ENCODE measurements around the gene LRRC25. TPM values are rescaled to one million over a fixed set of nuclear protein-coding genes. Genes with fewer than 3 reads are reported as not detected.

LRRC25 gene
- total RNA-seq, 1 experiment from 2014 or later, result 0.12 TPM

GRCh38 chr19:18418483-18419194 lies 21.2 kb upstream of the LRRC25 start:
- Histone ChIP-seq H3K27ac (ENCODE audit: low read depth, low read length) (peak overlapping the region; percentile 98), H3K79me2 (ENCODE audit: insufficient read depth, low read length) (peaks cover 43% of the 10 kb centered on the region), H3K4me2 (ENCODE audit: low read length) (peak overlapping the region; percentile 100), H3K9me3 (ENCODE audit: control insufficient read depth in 1 of 2, insufficient read depth in 1 of 2, low read depth in 1 of 2, low read length in 2 of 2) (no peaks in the 10 kb centered on the region), H4K20me1 (ENCODE audit: insufficient read depth) (no peaks in the 10 kb centered on the region), H3K4me3 (replicated peaks in 1 of 2; ENCODE audit: low read depth in 1 of 2, low read length in 2 of 2) (peak overlapping the region; percentile 53 to 92), H3K36me3 (ENCODE audit: control insufficient read depth in 1 of 2, insufficient read depth in 2 of 2, low read length in 2 of 2) (no peaks in the 10 kb centered on the region; a peak in 1 of 4 replicates), H2AFZ (ENCODE audit: low read depth, low read length, poor library complexity, severe bottlenecking) (no peak overlapping the region), H3K9ac (ENCODE audit: low read length) (peak overlapping the region; percentile 96), H3K9me2 (ENCODE audit: insufficient read depth) (no peaks in the 10 kb centered on the region), H3K4me1 (ENCODE audit: control insufficient read depth in 1 of 2, insufficient read depth in 2 of 2, low read length in 2 of 2) (peaks cover 51 to 79% of the 10 kb centered on the region in 2 experiments), H3K27me3 (ENCODE audit: insufficient read depth, low read length) (no peaks in the 10 kb centered on the region)
- ChIA-PET CTCF (interaction anchor here (0.7 to 3.5 kb wide), 6 partner anchors 8 to 210 kb away, joined by 3 to 11 read pairs (median 4); partner anchors contain the start of gene GDF15), POLR2A (interaction anchor here (0.6 to 5.3 kb wide), 9 partner anchors 16 to 138 kb away, joined by 3 to 45 read pairs (median 5); partner anchors contain the start of genes GDF15 and JUND), RAD21 (ENCODE audit: low non-redundant PET in 1 of 2, low total read pairs in 2 of 2, uncharacterized antibody in 2 of 2, unreplicated experiment in 2 of 2) (interaction anchor here in 1 of 2 experiments (0.6 kb wide), 1 partner anchor 18 kb away, joined by 3 read pairs; no protein-coding TSS in a partner anchor)
- DNase-seq (ENCODE audit: low read depth, low spot score) (no peak), ATAC-seq (no peak)
- BruUV-seq (replicated peaks), result no TSS peak
- intact Hi-C loops (cut with micrococcal nuclease), result no loop called here
- TF ChIP-seq ATF3 (IDR thresholded peaks at IDR 0.05) (no peak), SIN3A (IDR thresholded peaks at IDR 0.05; ENCODE audit: low read depth) (no peak), EZH2 (IDR thresholded peaks at IDR 0.05) (no peak), ELF1 (IDR thresholded peaks at IDR 0.05; ENCODE audit: borderline replicate concordance, low read depth) (no peak), SRF (IDR thresholded peaks at IDR 0.05; ENCODE audit: low read depth) (no peak), SP1 (IDR thresholded peaks at IDR 0.05; ENCODE audit: low read depth) (no peak), ZBTB33 (IDR thresholded peaks at IDR 0.05; ENCODE audit: extremely low read depth, insufficient replicate concordance, low read length) (no peak), JUND (IDR thresholded peaks at IDR 0.05) (no peak), RAD21 (IDR thresholded peaks at IDR 0.05; ENCODE audit: low read depth) (no peak), TCF7L2 (IDR thresholded peaks at IDR 0.05; ENCODE audit: borderline replicate concordance, extremely low read depth, insufficient read depth, insufficient read length) (no peak), POLR2AphosphoS5 (IDR thresholded peaks at IDR 0.05; ENCODE audit: low read depth, low read length) (no peak), FOSL1 (IDR thresholded peaks at IDR 0.05; ENCODE audit: low read depth) (no peak), CBX3 (IDR thresholded peaks at IDR 0.05; ENCODE audit: low read depth) (no peak), POLR2A (IDR thresholded peaks at IDR 0.05; ENCODE audit: borderline replicate concordance, extremely low read depth, insufficient read depth, insufficient read length) (no peak), EGR1 (IDR thresholded peaks at IDR 0.05; ENCODE audit: low read depth) (no peak), EZH2phosphoT487 (IDR thresholded peaks at IDR 0.05; ENCODE audit: borderline replicate concordance) (no peak)
